A673 (cell line): ENCODE results near the gene ORM1. TPM values are rescaled to one million over a fixed set of nuclear protein-coding genes. Genes with fewer than 3 reads are reported as not detected.

Source experiments
- BruUV-seq: library from RNA; stranded (reverse); fragments of 400-500 nt; replicated peaks from 2 replicates; lab custom pipeline; 2021; lab: Mats Ljungman, UMichigan
- CTCF ChIA-PET: fragments of 300-600 bp; sonication (Branson Sonifier 250); formaldehyde crosslinking; loops from one replicate; lab custom pipeline; 2022; ENCODE audit warnings: antibody characterized with exemption; lab: Charles Lee
- POLR2A ChIA-PET: fragments of 300-600 bp; sonication (Branson Sonifier 250); formaldehyde crosslinking; loops from one replicate; lab custom pipeline; 2022; ENCODE audit warnings: antibody characterized with exemption; ENCODE audit not compliant: low non-redundant PET; lab: Charles Lee
- DNase-seq: peaks from one replicate; pipeline ENCODE4 v3.0.0-alpha.2; 2015; ENCODE audit warnings: low spot score
- H3K27ac ChIP-seq: fragments of 200-600 bp; sonication (generic); 2 replicates; pipeline ENCODE4 v1.5.1; 2016; ENCODE audit warnings: mixed run types, low read depth, mild to moderate bottlenecking, mixed read lengths, antibody characterized with exemption, low read length; ENCODE audit not compliant: poor library complexity, severe bottlenecking
- H3K27me3 ChIP-seq: fragments of 200-600 bp; sonication (generic); replicated peaks from 2 replicates; pipeline ENCODE4 v1.6.1; 2017; ENCODE audit warnings: mixed run types, low read depth, mild to moderate bottlenecking, mixed read lengths, antibody characterized with exemption, low read length; ENCODE audit not compliant: insufficient read depth, poor library complexity
- H3K36me3 ChIP-seq: fragments of 200-600 bp; sonication (generic); 2 replicates; pipeline ENCODE4 v1.6.1; 2016; ENCODE audit warnings: mixed run types, mild to moderate bottlenecking, mixed read lengths, antibody characterized with exemption, low read length; ENCODE audit not compliant: insufficient read depth, poor library complexity, severe bottlenecking
- H3K4me1 ChIP-seq: fragments of 200-600 bp; sonication (generic); 2 replicates; pipeline ENCODE4 v1.6.1; 2017; ENCODE audit warnings: mixed run types, mild to moderate bottlenecking, mixed read lengths, antibody characterized with exemption, low read length; ENCODE audit not compliant: insufficient read depth, poor library complexity, severe bottlenecking
- H3K4me3 ChIP-seq: fragments of 200-600 bp; sonication (generic); 2 replicates; pipeline ENCODE4 v1.5.1; 2016; ENCODE audit warnings: low read depth, mixed run types, mild to moderate bottlenecking, mixed read lengths, low read length; ENCODE audit not compliant: poor library complexity, severe bottlenecking
- H3K9me3 ChIP-seq: fragments of 200-600 bp; sonication (generic); 2 replicates; pipeline ENCODE4 v1.6.1; 2016; ENCODE audit warnings: mixed run types, low read depth, mild to moderate bottlenecking, mixed read lengths, antibody characterized with exemption, low read length; ENCODE audit not compliant: poor library complexity, severe bottlenecking
- EZH2 ChIP-seq: fragments of 200-600 bp; sonication (generic); IDR thresholded peaks from 2 replicates; pipeline ENCODE4 v1.6.1; 2017; ENCODE audit warnings: borderline replicate concordance, low read depth, mild to moderate bottlenecking, mixed read lengths, antibody characterized with exemption, low read length; ENCODE audit not compliant: poor library complexity, severe bottlenecking
- intact Hi-C: fragments of 100-400 bp; cut with micrococcal nuclease; formaldehyde crosslinking; loops from one replicate; pipeline ENCODE4 v1.10.0; 2022; ENCODE audit not compliant: unreplicated experiment
- total RNA-seq: library from RNA; stranded (reverse); gene quantifications from 2 replicates; pipeline ENCODE4 v1.2.3, GENCODE V29; 2021
- TF ChIP-seq, protein P1 (sequence below): fragments of 300-800, 200-600 bp; sonication (generic); conservative IDR thresholded peaks from 2 replicates; pipeline ENCODE4 v1.5.1; 2017; ENCODE audit warnings: low read depth, mild to moderate bottlenecking, antibody characterized with exemption, low read length, moderate library complexity, mixed read lengths

The ORM1 gene
- total RNA-seq, 1 experiment from 2014 or later = not detected

DNA sequence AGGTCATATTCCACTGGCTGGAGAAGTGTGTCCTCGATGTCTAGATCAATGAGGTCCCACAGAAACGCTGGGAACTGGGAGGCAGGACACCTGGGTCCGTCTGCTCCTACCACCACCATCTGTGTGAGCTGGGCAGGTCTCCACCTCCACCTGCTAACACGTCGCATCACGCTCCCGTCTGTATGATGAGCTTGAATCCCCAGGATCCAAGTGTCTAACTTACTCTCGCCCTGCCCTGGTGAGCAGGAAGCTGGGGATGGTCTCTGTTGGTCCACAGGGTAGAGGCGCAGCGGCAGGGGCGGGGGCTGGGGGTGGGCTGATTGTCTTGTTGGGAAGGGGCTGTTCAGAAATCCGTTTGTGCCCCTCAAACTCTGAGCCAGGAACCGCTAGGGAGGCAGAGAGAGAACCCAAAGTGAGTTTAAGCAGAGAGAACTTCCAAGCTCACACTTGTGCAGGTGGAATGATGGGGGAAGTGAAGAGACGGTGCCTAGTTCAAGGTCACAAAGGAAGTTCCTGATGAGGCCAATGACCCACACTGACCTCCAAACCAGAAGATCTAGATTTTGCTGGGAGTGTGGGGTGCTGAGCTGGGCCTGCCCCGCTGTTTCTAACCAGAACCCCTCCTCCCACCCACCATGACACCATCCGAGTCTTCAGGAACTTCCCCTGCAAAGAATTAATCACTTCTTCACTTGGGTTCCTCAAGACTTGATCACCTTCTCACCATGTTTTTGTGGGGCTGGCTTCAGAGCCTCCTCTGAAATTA is 27.9 kb downstream of the ORM1 start:
- no peak overlapping the region for H3K4me3 ChIP-seq
- ChIA-PET CTCF (no interaction called here), POLR2A (no interaction called here)
- DNase-seq = no peak
- TF ChIP-seq, protein P1, sequence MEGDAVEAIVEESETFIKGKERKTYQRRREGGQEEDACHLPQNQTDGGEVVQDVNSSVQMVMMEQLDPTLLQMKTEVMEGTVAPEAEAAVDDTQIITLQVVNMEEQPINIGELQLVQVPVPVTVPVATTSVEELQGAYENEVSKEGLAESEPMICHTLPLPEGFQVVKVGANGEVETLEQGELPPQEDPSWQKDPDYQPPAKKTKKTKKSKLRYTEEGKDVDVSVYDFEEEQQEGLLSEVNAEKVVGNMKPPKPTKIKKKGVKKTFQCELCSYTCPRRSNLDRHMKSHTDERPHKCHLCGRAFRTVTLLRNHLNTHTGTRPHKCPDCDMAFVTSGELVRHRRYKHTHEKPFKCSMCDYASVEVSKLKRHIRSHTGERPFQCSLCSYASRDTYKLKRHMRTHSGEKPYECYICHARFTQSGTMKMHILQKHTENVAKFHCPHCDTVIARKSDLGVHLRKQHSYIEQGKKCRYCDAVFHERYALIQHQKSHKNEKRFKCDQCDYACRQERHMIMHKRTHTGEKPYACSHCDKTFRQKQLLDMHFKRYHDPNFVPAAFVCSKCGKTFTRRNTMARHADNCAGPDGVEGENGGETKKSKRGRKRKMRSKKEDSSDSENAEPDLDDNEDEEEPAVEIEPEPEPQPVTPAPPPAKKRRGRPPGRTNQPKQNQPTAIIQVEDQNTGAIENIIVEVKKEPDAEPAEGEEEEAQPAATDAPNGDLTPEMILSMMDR = no peak
- no peak for TF ChIP-seq EZH2
- peaks cover 15% of the 10 kb centered on the region for H3K4me1 ChIP-seq
- intact Hi-C loops = no loop called here
- no peak overlapping the region for H3K27ac ChIP-seq
- BruUV-seq = no TSS peak
- no peaks in the 10 kb centered on the region for H3K9me3 ChIP-seq
- no peaks in the 10 kb centered on the region for H3K27me3 ChIP-seq
- H3K36me3 ChIP-seq = peaks cover 63% of the 10 kb centered on the region

DNA sequence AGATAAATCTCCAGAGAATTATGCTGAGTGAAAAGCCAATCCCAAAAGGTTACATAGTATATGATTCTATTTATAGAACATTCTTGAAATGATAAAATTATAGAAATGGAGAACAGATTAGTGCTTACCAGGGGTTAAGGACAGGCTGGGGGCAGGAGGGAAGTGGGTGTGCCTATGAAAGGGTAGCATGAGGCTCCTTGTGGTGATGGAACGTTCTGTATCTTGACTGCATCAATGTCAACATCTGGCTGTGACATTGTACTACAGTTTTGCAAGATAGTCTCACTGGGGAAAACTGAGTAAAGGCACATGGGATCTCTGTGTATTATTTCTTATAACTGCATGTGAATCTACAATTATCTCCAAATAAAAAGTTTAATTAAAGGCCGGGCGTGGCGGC is 29.0 kb downstream of the ORM1 start:
- Histone ChIP-seq H3K36me3 (peaks cover 55% of the 10 kb centered on the region), H3K9me3 (no peaks in the 10 kb centered on the region), H3K4me3 (no peak overlapping the region), H3K27ac (no peak overlapping the region), H3K27me3 (no peaks in the 10 kb centered on the region), H3K4me1 (peaks cover 15% of the 10 kb centered on the region)
- no peak for DNase-seq
- intact Hi-C loops = no loop called here
- no peak for TF ChIP-seq EZH2
- TF ChIP-seq, protein P1 = no peak
- POLR2A ChIA-PET = no interaction called here
- no TSS peak for BruUV-seq
- CTCF ChIA-PET = no interaction called here

DNA sequence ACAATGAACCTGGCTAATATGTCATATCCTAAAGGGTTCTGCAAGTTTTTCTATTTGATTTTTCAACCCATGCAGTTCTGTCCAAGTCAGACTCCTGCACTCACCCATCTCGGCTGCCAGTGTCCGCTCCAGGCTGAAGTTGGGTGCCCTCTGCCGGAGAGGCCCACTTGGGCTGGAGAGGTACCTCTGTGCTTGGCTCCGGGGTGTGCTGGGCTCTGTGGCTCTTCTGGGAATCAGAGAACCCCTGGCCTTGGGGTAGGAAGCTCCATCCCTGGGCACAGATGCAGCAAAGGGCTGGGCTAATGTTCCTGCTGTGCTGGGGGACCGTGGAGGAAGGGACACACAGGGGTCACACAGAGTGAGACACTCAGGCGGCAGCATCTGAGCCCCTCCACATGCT is 32.9 kb downstream of the ORM1 start:
- Histone ChIP-seq H3K27me3 (no peaks in the 10 kb centered on the region), H3K9me3 (no peaks in the 10 kb centered on the region), H3K4me3 (no peak overlapping the region), H3K27ac (no peak overlapping the region), H3K36me3 (peaks cover 54% of the 10 kb centered on the region), H3K4me1 (no peaks in the 10 kb centered on the region)
- DNase-seq = no peak
- ChIA-PET CTCF (no interaction called here), POLR2A (no interaction called here)
- intact Hi-C loops = no loop called here
- BruUV-seq = no TSS peak
- no peak for TF ChIP-seq EZH2
- TF ChIP-seq, protein P1 = no peak
